SK-N-SH treated with all-trans-retinoic acid at 6 μM for 48 hours (cell line): ENCODE results near the gene ANTXR2.

ENCODE experiments used
- ATAC-seq: fragments of 200-7000 bp; cut with Tn5 transposase; 3 replicates; pipeline ENCODE4 v1.9.1; 2020; ENCODE audit warnings: mild to moderate bottlenecking, moderate library complexity
- ARNTL ChIP-seq: fragments of 450-650 bp; formaldehyde crosslinking; IDR thresholded peaks from 2 replicates; pipeline ENCODE4 v1.5.0; 2020; ENCODE audit warnings: low read depth, mild to moderate bottlenecking, moderate library complexity, borderline replicate concordance
- CREB5 ChIP-seq: fragments of 250-450 bp; sonication (Bioruptor Pico); IDR thresholded peaks from 2 replicates; pipeline ENCODE4 v1.5.1; 2020; ENCODE audit warnings: low read depth, mild to moderate bottlenecking, moderate library complexity
- CSDC2 ChIP-seq: fragments of 250-450 bp; sonication (Bioruptor Pico); IDR thresholded peaks from 2 replicates; pipeline ENCODE4 v1.5.0; 2020; ENCODE audit warnings: mild to moderate bottlenecking, moderate library complexity
- CSRNP3 ChIP-seq: fragments of 250-450 bp; sonication (Bioruptor Pico); IDR thresholded peaks from 2 replicates; pipeline ENCODE4 v1.5.1; 2021; ENCODE audit warnings: mild to moderate bottlenecking, moderate library complexity
- ESRRG ChIP-seq: fragments of 250-450 bp; sonication (Bioruptor Pico); IDR thresholded peaks from 2 replicates; pipeline ENCODE4 v1.6.1; 2021; ENCODE audit warnings: mild to moderate bottlenecking
- GLIS3 ChIP-seq: fragments of 250-450 bp; sonication (Bioruptor Pico); IDR thresholded peaks from 2 replicates; pipeline ENCODE4 v1.5.0; 2020; ENCODE audit warnings: mild to moderate bottlenecking, moderate library complexity
- ISL1 ChIP-seq: fragments of 250-450 bp; sonication (Bioruptor Pico); IDR thresholded peaks from 2 replicates; pipeline ENCODE4 v2.1.2; 2022; ENCODE audit warnings: mild to moderate bottlenecking, moderate library complexity
- OSR1 ChIP-seq: fragments of 250-450 bp; sonication (Bioruptor Pico); IDR thresholded peaks from 2 replicates; pipeline ENCODE4 v1.8.0; 2022; ENCODE audit warnings: moderate library complexity, mild to moderate bottlenecking, inconsistent platforms
- PATZ1 ChIP-seq: fragments of 250-450 bp; sonication (Bioruptor Pico); IDR thresholded peaks from 2 replicates; pipeline ENCODE4 v1.8.0; 2020; ENCODE audit warnings: mild to moderate bottlenecking, moderate library complexity, borderline replicate concordance
- POU6F1 ChIP-seq: fragments of 250-450 bp; sonication (Bioruptor Pico); IDR thresholded peaks from 2 replicates; pipeline ENCODE4 v1.8.0; 2021; ENCODE audit warnings: low read depth, mild to moderate bottlenecking, moderate library complexity, borderline replicate concordance
- PPARA ChIP-seq: fragments of 250-450 bp; sonication (Bioruptor Pico); IDR thresholded peaks from 2 replicates; pipeline ENCODE4 v1.5.0; 2020; ENCODE audit warnings: mild to moderate bottlenecking, borderline replicate concordance
- RARB ChIP-seq: fragments of 250-450 bp; sonication (Bioruptor Pico); IDR thresholded peaks from 2 replicates; pipeline ENCODE4 v1.8.0; 2021; ENCODE audit warnings: mild to moderate bottlenecking, moderate library complexity
- TCF4 ChIP-seq: fragments of 250-450 bp; sonication (Bioruptor Pico); IDR thresholded peaks from 2 replicates; pipeline ENCODE4 v1.8.0; 2021; ENCODE audit warnings: mild to moderate bottlenecking, moderate library complexity, borderline replicate concordance
- TOX ChIP-seq: fragments of 250-450 bp; sonication (Bioruptor Pico); IDR thresholded peaks from 2 replicates; pipeline ENCODE4 v1.8.0; 2021; ENCODE audit warnings: mild to moderate bottlenecking, moderate library complexity, borderline replicate concordance
- ZC3H10 ChIP-seq: fragments of 250-450 bp; sonication (Bioruptor Pico); IDR thresholded peaks from 2 replicates; pipeline ENCODE4 v1.5.1; 2021; ENCODE audit warnings: mild to moderate bottlenecking, moderate library complexity
- ZFP3 ChIP-seq: fragments of 250-450 bp; sonication (Bioruptor Pico); IDR thresholded peaks from 2 replicates; pipeline ENCODE4 v1.5.0; 2020; ENCODE audit warnings: mild to moderate bottlenecking, moderate library complexity
- ZFP30 ChIP-seq: fragments of 450-650 bp; formaldehyde crosslinking; IDR thresholded peaks from 2 replicates; pipeline ENCODE4 v1.5.0; 2022; ENCODE audit warnings: mild to moderate bottlenecking, moderate library complexity
- ZNF565 ChIP-seq: fragments of 450-650 bp; formaldehyde crosslinking; conservative IDR thresholded peaks from 2 replicates; pipeline ENCODE4 v1.5.0; 2020; ENCODE audit warnings: low read depth, mild to moderate bottlenecking, moderate library complexity
- ZNF70 ChIP-seq: fragments of 450-650 bp; formaldehyde crosslinking; IDR thresholded peaks from 2 replicates; pipeline ENCODE4 v1.5.0; 2020; ENCODE audit warnings: mild to moderate bottlenecking, moderate library complexity
- ZNF8 ChIP-seq: fragments of 450-650 bp; formaldehyde crosslinking; IDR thresholded peaks from 2 replicates; pipeline ENCODE4 v1.5.0; 2020; ENCODE audit warnings: mild to moderate bottlenecking, moderate library complexity

The ANTXR2 gene

GRCh38 chr4:79982601-79983322 is 90.3 kb downstream of the ANTXR2 start:
- ATAC-seq, result peak; percentile 67
- TF ChIP-seq ISL1 (CRISPR knock-in tag) (peak; percentile 76), TCF4 (CRISPR knock-in tag) (no peak), CREB5 (CRISPR knock-in tag) (peak; percentile 48; the same call in 1 of the 2 replicates)
- TF ChIP-seq, all 23 proteins: peak for 2

- ATAC-seq, result no peak
- TF ChIP-seq CSDC2 (CRISPR knock-in tag) (no peak), PPARA (CRISPR knock-in tag) (no peak)
- TF ChIP-seq, all 23 proteins: peak for 0
Measured at GRCh38 chr4:79980448-79980847, 92.6 kb downstream of the ANTXR2 start.

GRCh38 chr4:79979785-79980437 is 93.1 kb downstream of the ANTXR2 start:
- TF ChIP-seq ISL1 (CRISPR knock-in tag), result no peak
- no peak for TF ChIP-seq CSRNP3 (CRISPR knock-in tag)
- no peak for TF ChIP-seq ZNF70 (CRISPR knock-in tag)
- ATAC-seq, result no peak

- TF ChIP-seq OSR1 (CRISPR knock-in tag) (no peak), RARB (CRISPR knock-in tag) (no peak), ZC3H10 (CRISPR knock-in tag) (no peak), GLIS3 (CRISPR knock-in tag) (no peak), ESRRG (CRISPR knock-in tag) (no peak), ARNTL (CRISPR knock-in tag) (no peak), ZNF8 (CRISPR knock-in tag) (no peak), TCF4 (CRISPR knock-in tag) (no peak), CSRNP3 (CRISPR knock-in tag) (no peak), ISL1 (CRISPR knock-in tag) (no peak), PATZ1 (no peak), CREB5 (CRISPR knock-in tag) (no peak), CSDC2 (CRISPR knock-in tag) (no peak), PPARA (CRISPR knock-in tag) (no peak), POU6F1 (no peak), ZFP3 (CRISPR knock-in tag) (no peak), ZFP30 (CRISPR knock-in tag) (no peak), TOX (CRISPR knock-in tag) (no peak), ZNF565 (CRISPR knock-in tag) (no peak)
- ATAC-seq, result no peak
Measured at GRCh38 chr4:79977131-79977840, 95.7 kb downstream of the ANTXR2 start.
